ENCODE measurements around the gene S100A10. TPM values are rescaled to one million over a fixed set of nuclear protein-coding genes. Genes with fewer than 3 reads are reported as not detected.
A peak's percentile ranks its signal among the peaks of the same experiment; 100 is the strongest.

The S100A10 gene
- total and polyA plus RNA-seq, 2 of the 4 experiments (the other 2 are of a cell fraction), result 86.0 to 277 TPM

- CTCF ChIA-PET, result interaction anchor here (0.6 kb wide), 1 partner anchor 115 kb away, joined by 3 read pairs; no protein-coding TSS in a partner anchor
- no CpG with 5 or more reads among the region's 1 CpG for WGBS, 2 experiments (ENCODE audit: extremely low coverage in 2 of 2, insufficient read length in 1 of 2)
Measured at GRCh38 chr1:151942882-151943281, 50.8 kb downstream of the S100A10 start.

More at GRCh38 chr1:151942882-151943281, 50.8 kb downstream of the S100A10 start:
- Histone ChIP-seq H3K4me2 (ENCODE audit: low read depth, low read length) (no peak overlapping the region), H3K27ac (ENCODE audit: insufficient read depth, low read length) (no peak overlapping the region), H3K14ac (replicated peaks; ENCODE audit: low read depth, low read length) (no peak overlapping the region), H2AK9ac (replicated peaks; ENCODE audit: low read depth, low read length, poor library complexity) (no peak overlapping the region), H2BK15ac (ENCODE audit: low read depth, low read length) (no peak overlapping the region), H4K20me1 (ENCODE audit: insufficient read depth, low read length) (no peaks in the 10 kb centered on the region), H3K4ac (ENCODE audit: low read depth, low read length) (no peak overlapping the region), H2BK120ac (ENCODE audit: low read depth, low read length) (no peak overlapping the region), H3K27me3 (ENCODE audit: control insufficient read depth, insufficient read depth, low read length) (no peaks in the 10 kb centered on the region), H3K23ac (ENCODE audit: low read depth, low read length) (no peak overlapping the region), H2AFZ (replicated peaks; ENCODE audit: low read length, poor library complexity) (no peak overlapping the region), H3K36me3 (ENCODE audit: control insufficient read depth, insufficient read depth, low read length) (no peaks in the 10 kb centered on the region), H4K8ac (ENCODE audit: low read depth in 2 of 2, low read length in 2 of 2) (no peak overlapping the region), H2BK5ac (ENCODE audit: low read depth, low read length, poor library complexity, severe bottlenecking) (no peak overlapping the region), H3K56ac (ENCODE audit: extremely low read depth, insufficient read depth, low read length) (no peak overlapping the region), H3K9me1 (ENCODE audit: insufficient read depth, low read length) (peaks cover 13% of the 10 kb centered on the region), H2AK5ac (ENCODE audit: low read depth, low read length) (no peak overlapping the region), H3K9me3 (ENCODE audit: control insufficient read depth, insufficient read depth, low read length) (no peaks in the 10 kb centered on the region), H4K5ac (ENCODE audit: low read depth, low read length) (no peak overlapping the region), H3K9ac (ENCODE audit: low read depth, low read length) (no peak overlapping the region), H2BK20ac (ENCODE audit: low read depth, low read length) (no peak overlapping the region), H4K91ac (ENCODE audit: insufficient read depth, low read depth, low read length) (no peak overlapping the region), H3K4me3 (ENCODE audit: insufficient read depth, low read depth, low read length) (no peak overlapping the region), H3K18ac (ENCODE audit: low read depth, low read length) (no peak overlapping the region), H3K4me1 (ENCODE audit: control insufficient read depth, insufficient read depth, low read length) (peaks cover 6% of the 10 kb centered on the region), H3K79me1 (ENCODE audit: low read depth in 1 of 2, low read length in 2 of 2) (no peaks in the 10 kb centered on the region)
- intact Hi-C loops (cut with micrococcal nuclease) (no loop called here), in situ Hi-C loops (cut with MboI; ENCODE audit: low sequenced_read_pairs) (no loop called here), dilution Hi-C loops (cut with HindIII; ENCODE audit: low sequenced_read_pairs, unreplicated experiment) (no loop called here)
- ATAC-seq (ENCODE audit: low read depth) (no peak), DNase-seq (no peak)
- TF ChIP-seq CEBPB (IDR thresholded peaks at IDR 0.05; ENCODE audit: low read depth, low read length), result peak; percentile 18; the same call in 1 of the 2 replicates
- TF ChIP-seq FOS (IDR thresholded peaks at IDR 0.05; ENCODE audit: low read depth, low read length), result no peak
- no peak for TF ChIP-seq CHD1 (IDR thresholded peaks at IDR 0.05; ENCODE audit: low read depth, low read length)
- POLR2A ChIA-PET (ENCODE audit: unreplicated experiment), result no interaction called here
- BruUV-seq (replicated peaks), result no TSS peak

Data from IMR-90 (cell line).